SH-SY5Y (cell line): ENCODE measurements around the gene KRT9.

Source experiments
- GATA2 ChIP-seq: IDR thresholded peaks from 2 replicates; pipeline ENCODE4 v1.6.1; 2011; ENCODE audit warnings: mild to moderate bottlenecking, low read depth, low read length
- GATA3 ChIP-seq: IDR thresholded peaks from 2 replicates; pipeline ENCODE4 v1.6.1; 2011; ENCODE audit warnings: low read depth, mild to moderate bottlenecking, low read length, moderate library complexity

DNA sequence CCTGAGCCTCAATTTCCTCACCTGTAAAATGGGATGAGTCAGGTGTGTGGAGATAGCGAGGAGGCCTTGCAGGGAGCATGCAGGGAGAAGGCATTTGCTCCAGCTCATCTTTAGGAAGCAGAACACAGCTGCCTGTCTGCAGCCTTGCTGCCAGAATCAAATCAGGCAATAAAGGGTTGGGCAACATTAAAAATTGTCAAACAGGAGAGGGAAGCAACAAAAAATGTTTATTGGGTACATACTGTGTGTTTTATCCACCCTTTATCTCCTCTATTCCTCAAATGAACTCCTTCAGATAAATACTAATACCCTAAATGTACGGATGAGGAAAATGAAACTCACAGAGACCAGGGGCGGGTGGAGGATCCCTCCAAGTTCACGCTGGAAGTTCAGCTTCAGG is 28.5 kb upstream of the KRT9 start:
- no peak for TF ChIP-seq GATA3
- TF ChIP-seq GATA2 = no peak
